HepG2 (cell line): ENCODE measurements around the gene POLA1. TPM values are rescaled to one million over a fixed set of nuclear protein-coding genes. Genes with fewer than 3 reads are reported as not detected.
A peak's percentile ranks its signal among the peaks of the same experiment; 100 is the strongest.

Experiments used
- ATAC-seq: fragments of 200-7000 bp; cut with Tn5 transposase; 3 replicates; pipeline ENCODE4 v1.9.1; 2020; ENCODE audit warnings: mild to moderate bottlenecking, moderate library complexity
- BruUV-seq: library from RNA; stranded (reverse); fragments of 400-500 nt; replicated peaks from 2 replicates; lab custom pipeline; 2021; lab: Mats Ljungman, UMichigan
- CTCF ChIA-PET: fragments of 300-600 bp; formaldehyde crosslinking; extraction: SDS; loops from one replicate; lab custom pipeline; 2021; ENCODE audit warnings: low total read pairs, inconsistent platforms, low intra/inter-chr PET ratio; lab: Yijun Ruan, JAX
- POLR2A ChIA-PET: fragments of 350-600 bp; sonication (Branson Sonifier 250); formaldehyde crosslinking; loops from one replicate; lab custom pipeline; 2020; ENCODE audit warnings: antibody characterized with exemption, inconsistent platforms; lab: Yijun Ruan, JAX
- DNase-seq: peaks from one replicate; pipeline ENCODE4 v3.0.0-alpha.2; 2015; ENCODE audit warnings: low spot score
- FAIRE-seq: peaks from 3 replicates; lab custom pipeline; 2011; peaks lifted over from hg19 to GRCh38; lab: Jason Lieb, UNC
- H2AFZ ChIP-seq: one replicate; pipeline ENCODE4 v1.6.1; 2011; ENCODE audit warnings: low read length, inconsistent platforms
- H3K27ac ChIP-seq: fragments of 300-600 bp; 3 replicates; pipeline ENCODE4 v1.8.0; 2011; ENCODE audit warnings: mixed run types, mild to moderate bottlenecking, mixed read lengths, low read length, inconsistent platforms; ENCODE audit not compliant: insufficient read depth; ENCODE audit errors: extremely low read length
- H3K27me3 ChIP-seq, 2 experiments: fragments of 200-600 bp in 1 of 2; 2 replicates in 1 of 2; 3 replicates in 1 of 2; pipeline versions ENCODE4 v1.6.0 to v1.8.0; 2011; ENCODE audit warnings: low read length in 2 of 2, mild to moderate bottlenecking in 2 of 2, moderate library complexity in 2 of 2, inconsistent platforms in 1 of 2; ENCODE audit not compliant: insufficient read depth in 2 of 2, control insufficient read depth in 1 of 2
- H3K36me3 ChIP-seq, 2 experiments: fragments of 200-600 bp in 1 of 2; replicated peaks in 1 of 2; 2 replicates in 1 of 2; 3 replicates in 1 of 2; pipeline versions ENCODE4 v1.5.1 to v1.8.0; 2011; ENCODE audit warnings: low read length in 2 of 2, inconsistent platforms in 1 of 2; ENCODE audit not compliant: insufficient read depth in 2 of 2, control insufficient read depth in 1 of 2
- H3K4me1 ChIP-seq: 2 replicates; pipeline ENCODE4 v1.5.1; 2012; ENCODE audit warnings: low read length, inconsistent platforms; ENCODE audit not compliant: insufficient read depth
- H3K4me2 ChIP-seq: 2 replicates; pipeline ENCODE4 v1.6.0; 2011; ENCODE audit warnings: low read depth, low read length, inconsistent platforms
- H3K4me3 ChIP-seq, 3 experiments: fragments of 200-600 bp in 1 of 3; sonication (generic), shearing (Covaris generic) in 1 of 3; replicated peaks in 1 of 3; 2 replicates each; pipeline ENCODE4 v1.5.1; 2011 to 2016; ENCODE audit warnings: low read length in 3 of 3, inconsistent platforms in 2 of 3, low read depth in 2 of 3, mild to moderate bottlenecking in 2 of 3, control low read depth in 1 of 3, mixed read lengths in 1 of 3; ENCODE audit not compliant: insufficient read depth in 1 of 3
- H3K79me2 ChIP-seq: one replicate; pipeline ENCODE4 v1.6.1; 2011; ENCODE audit warnings: low read length, inconsistent platforms; ENCODE audit not compliant: insufficient read depth
- H3K9ac ChIP-seq: 2 replicates; pipeline ENCODE4 v1.6.0; 2011; ENCODE audit warnings: mild to moderate bottlenecking, low read depth, low read length, inconsistent platforms; ENCODE audit not compliant: insufficient read depth
- H3K9me3 ChIP-seq: 2 replicates; pipeline ENCODE4 v1.5.1; 2012; ENCODE audit warnings: mild to moderate bottlenecking, low read length
- H4K20me1 ChIP-seq: 2 replicates; pipeline ENCODE4 v1.6.0; 2011; ENCODE audit warnings: inconsistent platforms, mild to moderate bottlenecking, low read length, moderate library complexity; ENCODE audit not compliant: insufficient read depth
- BRF2 ChIP-seq: sonication (generic); formaldehyde crosslinking; IDR thresholded peaks from 2 replicates; pipeline ENCODE4 v1.8.1; 2022; ENCODE audit warnings: mild to moderate bottlenecking, missing genetic modification reagents
- GTF2F1 ChIP-seq: fragments of 150-350 bp; IDR thresholded peaks from 2 replicates; pipeline ENCODE4 v1.6.1; 2014; ENCODE audit warnings: low read length
- HNF4G ChIP-seq, 2 experiments: sonication (generic) in 1 of 2; formaldehyde crosslinking in 1 of 2; IDR thresholded peaks; 2 replicates each; pipeline versions ENCODE4 v1.4.0 to v1.6.1; 2011 to 2020; ENCODE audit warnings: borderline replicate concordance in 2 of 2, low read depth in 2 of 2, mild to moderate bottlenecking in 2 of 2, low read length in 1 of 2, missing genetic modification reagents in 1 of 2, moderate library complexity in 1 of 2
- MATR3 ChIP-seq: sonication (generic); formaldehyde crosslinking; IDR thresholded peaks from 2 replicates; pipeline ENCODE4 v1.4.0; 2020; ENCODE audit warnings: missing genetic modification reagents
- NFE2L2 ChIP-seq: fragments of 150-350 bp; IDR thresholded peaks from 2 replicates; pipeline ENCODE4 v1.6.1; 2014; ENCODE audit warnings: low read length
- ZNF33B ChIP-seq: sonication (generic); formaldehyde crosslinking; IDR thresholded peaks from 2 replicates; pipeline ENCODE4 v1.5.1; 2020; ENCODE audit warnings: mild to moderate bottlenecking, missing genetic modification reagents
- ZNF567 ChIP-seq: sonication (generic); formaldehyde crosslinking; IDR thresholded peaks from 2 replicates; pipeline ENCODE4 v1.8.1; 2023; ENCODE audit warnings: mild to moderate bottlenecking, missing genetic modification reagents, borderline replicate concordance
- ZNF569 ChIP-seq: sonication (generic); formaldehyde crosslinking; IDR thresholded peaks from 2 replicates; pipeline ENCODE4 v1.5.0; 2020; ENCODE audit warnings: mild to moderate bottlenecking, missing genetic modification reagents, moderate library complexity, borderline replicate concordance
- WGBS: methylation state at CpG from one replicate; pipeline ENCODE4 v1.1.6; 2017; ENCODE audit warnings: low lambda C conversion rate; 5-methylcytosine and 5-hydroxymethylcytosine counted together
- in situ Hi-C: cut with HindIII; loops from 2 replicates; pipeline ENCODE4 v1.10.0; 2017; ENCODE audit warnings: low pct_unique_long_range_greater_than_20kb; ENCODE audit not compliant: extremely low pct_ligation_motif_present
- intact Hi-C: fragments of 100-400 bp; cut with micrococcal nuclease; formaldehyde crosslinking; loops from one replicate; pipeline ENCODE4 v1.10.0; 2022; ENCODE audit not compliant: unreplicated experiment
- polyA plus RNA-seq, 8 experiments: library from polyadenylated mRNA; depleted of rRNA in 3 of 8; stranded (reverse) in 7 of 8; unstranded in 1 of 8; fragments of >200 nt; fragmentation: Illumina TruSeq in 4 of 8; extraction: Trizol in 4 of 8; gene quantifications; 2 replicates each; pipeline versions ENCODE4 v1.2.1 to v1.2.3, GENCODE V29; 2011 to 2016; ENCODE audit warnings: low read depth in 4 of 8, missing spikeins in 1 of 8, mixed read lengths in 1 of 8; ENCODE audit not compliant: insufficient read depth in 1 of 8
- total RNA-seq, 5 experiments: library from RNA; depleted of rRNA; stranded (reverse); fragments of >200 nt; fragmentation: Illumina TruSeq; extraction: Trizol; gene quantifications; 2 replicates each; pipeline ENCODE4 v1.2.3, GENCODE V29; 2016; ENCODE audit warnings: low read depth in 1 of 5

Gene POLA1
- total and polyA plus RNA-seq, 2 of the 13 experiments (the other 11 are each of a cell fraction or from before 2014, with no cell fraction given): 3.3 to 26.5 TPM

DNA sequence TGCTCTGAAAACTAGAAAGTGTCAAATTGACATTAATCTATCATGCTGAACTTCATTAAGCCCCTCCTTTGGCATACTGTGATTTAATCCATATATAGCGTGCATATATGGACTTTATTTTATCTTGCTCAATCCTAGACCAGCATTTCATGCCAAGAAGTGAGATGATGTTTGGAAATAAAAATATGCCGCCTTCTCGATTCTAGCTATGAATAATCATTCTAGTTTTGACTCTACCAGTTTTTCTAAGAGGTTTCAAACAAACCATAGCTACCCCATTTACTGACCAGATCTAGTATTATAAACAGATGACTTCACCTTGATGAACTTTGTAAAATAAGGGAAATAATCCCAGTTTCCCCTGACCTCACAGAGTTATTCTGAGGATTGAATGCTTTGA lies 227.1 kb downstream of the POLA1 start (continued):
- TF ChIP-seq BRF2 (CRISPR knock-in tag) (no peak), ZNF33B (no peak)
- TF ChIP-seq, all 625 proteins: peak for 0

- in situ Hi-C loops: no loop called here
- 96% methylated on average over 2 of the region's 2 CpGs for WGBS
- Histone ChIP-seq H2AFZ (no peak overlapping the region), H3K4me1 (no peaks in the 10 kb centered on the region), H3K9me3 (no peaks in the 10 kb centered on the region)
- TF ChIP-seq NFE2L2: 0 out of 2 replicates have a peak, but pooled peaks have one; percentile 28
- TF ChIP-seq HNF4G (IDR thresholded peaks at IDR 0.05; ENCODE audit: borderline replicate concordance, low read depth, low read length): no peak
- no peak for TF ChIP-seq HNF4G (CRISPR knock-in tag; IDR thresholded peaks at IDR 0.05; ENCODE audit: borderline replicate concordance, low read depth)
- TF ChIP-seq, all 625 proteins: peak for 1
- Histone ChIP-seq H3K4me3 (no peak overlapping the region), H3K27ac (no peak overlapping the region), H3K4me2 (no peak overlapping the region), H3K79me2 (no peaks in the 10 kb centered on the region), H4K20me1 (no peaks in the 10 kb centered on the region), H3K9ac (no peak overlapping the region), H3K36me3 (no peaks in the 10 kb centered on the region; a peak in 1 of 5 replicates), H3K27me3 (no peaks in the 10 kb centered on the region)
- intact Hi-C loops: no loop called here
- ATAC-seq (no peak), FAIRE-seq (no peak), DNase-seq (no peak)
- CTCF ChIA-PET: no interaction called here
- no TSS peak for BruUV-seq
- POLR2A ChIA-PET: no interaction called here
Observed at GRCh38 chrX:24925430-24925829, 231.7 kb downstream of the POLA1 start.

DNA sequence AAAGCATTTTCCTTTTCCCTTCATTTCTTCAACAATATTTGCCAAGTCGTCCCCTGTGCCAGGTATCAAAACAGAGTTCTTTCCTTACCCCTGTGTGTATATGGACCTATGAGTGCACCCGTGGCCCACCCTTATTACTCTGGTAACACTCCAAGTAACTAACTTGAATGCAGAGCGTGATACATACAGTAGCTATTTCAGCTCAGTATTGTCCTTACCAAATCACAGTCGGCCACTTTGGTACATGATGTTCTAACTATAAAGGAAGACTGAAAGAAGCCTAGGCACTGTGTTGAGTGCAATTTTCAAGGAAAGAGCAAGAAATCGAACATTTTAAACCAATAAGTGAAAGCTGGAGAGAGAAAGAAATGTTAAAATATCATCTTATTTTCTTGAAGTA lies 233.7 kb downstream of the POLA1 start:
- Histone ChIP-seq H2AFZ (no peak overlapping the region), H3K4me2 (no peak overlapping the region), H3K4me3 (no peak overlapping the region), H4K20me1 (no peaks in the 10 kb centered on the region), H3K4me1 (no peaks in the 10 kb centered on the region), H3K79me2 (no peaks in the 10 kb centered on the region), H3K36me3 (no peaks in the 10 kb centered on the region), H3K27me3 (no peaks in the 10 kb centered on the region), H3K27ac (no peak overlapping the region), H3K9ac (no peak overlapping the region), H3K9me3 (no peaks in the 10 kb centered on the region)
- ChIA-PET POLR2A (no interaction called here), CTCF (no interaction called here)
- intact Hi-C loops: no loop called here
- 96% methylated on average over 5 of the region's 5 CpGs for WGBS
- ATAC-seq: no peak
- TF ChIP-seq GTF2F1 (no peak), MATR3 (CRISPR knock-in tag) (no peak), ZNF569 (CRISPR knock-in tag) (no peak), ZNF567 (CRISPR knock-in tag) (no peak)
- DNase-seq: no peak
- no peak for FAIRE-seq
- BruUV-seq: no TSS peak
- in situ Hi-C loops: no loop called here
